SHP77 treated with DMSO at 0.1 percent for 48 hours (cell line): ENCODE results near the gene WDR88.
"Not testable (repeated sequence)": the region's sequence is repeated elsewhere in the genome, so short reads cannot be mapped to it uniquely, and the experiment has no call there.

Experiments
- DNase-seq: peaks from one replicate; lab custom pipeline; 2025; lab: John Stamatoyannopoulos, UW

WDR88 gene

GRCh38 chr19:33197591-33198000 is 65.7 kb downstream of the WDR88 start:
- DNase-seq: no peak

- no peak for DNase-seq
Measured at GRCh38 chr19:33198169-33198568, 66.3 kb downstream of the WDR88 start.

GRCh38 chr19:33199441-33200265 is 67.7 kb downstream of the WDR88 start:
- no peak for DNase-seq

GRCh38 chr19:33201473-33201872 is 69.6 kb downstream of the WDR88 start:
- no peak for DNase-seq

GRCh38 chr19:33201886-33202545 is 70.1 kb downstream of the WDR88 start:
- no peak for DNase-seq

- DNase-seq: no peak
Measured at GRCh38 chr19:33202546-33203507, 70.9 kb downstream of the WDR88 start.

GRCh38 chr19:33203529-33203928 is 71.6 kb downstream of the WDR88 start:
- no peak for DNase-seq

- DNase-seq: no peak
Measured at GRCh38 chr19:33204136-33204973, 72.4 kb downstream of the WDR88 start.

- DNase-seq: no peak
Measured at GRCh38 chr19:33205110-33205509, 73.2 kb downstream of the WDR88 start.

- DNase-seq: no peak
Measured at GRCh38 chr19:33205531-33206260, 73.8 kb downstream of the WDR88 start.

- DNase-seq: no peak
Measured at GRCh38 chr19:33206261-33207039, 74.5 kb downstream of the WDR88 start.

GRCh38 chr19:33207040-33207620 is 75.2 kb downstream of the WDR88 start:
- DNase-seq: no peak

- no peak for DNase-seq
Measured at GRCh38 chr19:33207903-33208302, 76.0 kb downstream of the WDR88 start.

GRCh38 chr19:33208371-33208895 is 76.5 kb downstream of the WDR88 start:
- no peak for DNase-seq

- no peak for DNase-seq
Measured at GRCh38 chr19:33208904-33209849, 77.3 kb downstream of the WDR88 start.

- DNase-seq: not testable (repeated sequence)
Measured at GRCh38 chr19:33209850-33210230, 77.9 kb downstream of the WDR88 start.

GRCh38 chr19:33210266-33210940 is 78.5 kb downstream of the WDR88 start:
- DNase-seq: no peak
